ENCODE measurements around the gene GYPA.
A peak's percentile ranks its signal among the peaks of the same experiment; 100 is the strongest.
"Not testable (repeated sequence)": the region's sequence is repeated elsewhere in the genome, so short reads cannot be mapped to it uniquely, and the experiment has no call there.

Gene GYPA

GRCh38 chr4:144142690-144143326 lies 2.3 kb upstream of the GYPA start:
- in situ Hi-C loops (cut with HindIII; ENCODE audit: low sequenced_read_pairs); H3K4me3 ChIP-seq (ENCODE audit: low read depth, low read length); DNase-seq (ENCODE audit: low read depth): not testable (repeated sequence)
- TF ChIP-seq, protein P1, sequence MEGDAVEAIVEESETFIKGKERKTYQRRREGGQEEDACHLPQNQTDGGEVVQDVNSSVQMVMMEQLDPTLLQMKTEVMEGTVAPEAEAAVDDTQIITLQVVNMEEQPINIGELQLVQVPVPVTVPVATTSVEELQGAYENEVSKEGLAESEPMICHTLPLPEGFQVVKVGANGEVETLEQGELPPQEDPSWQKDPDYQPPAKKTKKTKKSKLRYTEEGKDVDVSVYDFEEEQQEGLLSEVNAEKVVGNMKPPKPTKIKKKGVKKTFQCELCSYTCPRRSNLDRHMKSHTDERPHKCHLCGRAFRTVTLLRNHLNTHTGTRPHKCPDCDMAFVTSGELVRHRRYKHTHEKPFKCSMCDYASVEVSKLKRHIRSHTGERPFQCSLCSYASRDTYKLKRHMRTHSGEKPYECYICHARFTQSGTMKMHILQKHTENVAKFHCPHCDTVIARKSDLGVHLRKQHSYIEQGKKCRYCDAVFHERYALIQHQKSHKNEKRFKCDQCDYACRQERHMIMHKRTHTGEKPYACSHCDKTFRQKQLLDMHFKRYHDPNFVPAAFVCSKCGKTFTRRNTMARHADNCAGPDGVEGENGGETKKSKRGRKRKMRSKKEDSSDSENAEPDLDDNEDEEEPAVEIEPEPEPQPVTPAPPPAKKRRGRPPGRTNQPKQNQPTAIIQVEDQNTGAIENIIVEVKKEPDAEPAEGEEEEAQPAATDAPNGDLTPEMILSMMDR (IDR thresholded peaks at IDR 0.05; ENCODE audit: low read depth, low read length, missing control alignments): peak; percentile 64

DNA sequence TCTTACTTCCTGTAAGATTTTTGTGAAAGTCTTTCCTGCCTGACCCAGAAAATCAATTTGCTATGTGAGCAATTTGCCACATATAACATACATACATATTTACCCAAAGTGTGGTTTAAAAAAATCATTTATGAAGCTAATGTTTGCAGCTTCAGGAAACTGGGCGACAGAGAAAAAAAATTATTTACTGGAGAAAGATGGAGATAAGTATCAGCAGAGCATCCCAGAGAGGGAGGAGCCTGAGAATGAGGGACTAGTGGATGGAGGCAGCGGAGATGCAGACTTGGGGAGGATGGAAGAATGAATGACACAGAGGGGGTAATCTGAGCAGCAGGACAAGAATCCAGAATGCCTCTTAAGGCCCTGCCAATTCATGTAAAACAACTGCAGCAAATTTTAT lies 975 bp upstream of the GYPA start:
- in situ Hi-C loops (cut with HindIII; ENCODE audit: low sequenced_read_pairs): no loop called here
- TF ChIP-seq, protein P1 (IDR thresholded peaks at IDR 0.05; ENCODE audit: low read depth, low read length, missing control alignments): no peak
- H3K4me3 ChIP-seq (ENCODE audit: low read depth, low read length): no peak overlapping the region
- DNase-seq (ENCODE audit: low read depth): no peak

DNA sequence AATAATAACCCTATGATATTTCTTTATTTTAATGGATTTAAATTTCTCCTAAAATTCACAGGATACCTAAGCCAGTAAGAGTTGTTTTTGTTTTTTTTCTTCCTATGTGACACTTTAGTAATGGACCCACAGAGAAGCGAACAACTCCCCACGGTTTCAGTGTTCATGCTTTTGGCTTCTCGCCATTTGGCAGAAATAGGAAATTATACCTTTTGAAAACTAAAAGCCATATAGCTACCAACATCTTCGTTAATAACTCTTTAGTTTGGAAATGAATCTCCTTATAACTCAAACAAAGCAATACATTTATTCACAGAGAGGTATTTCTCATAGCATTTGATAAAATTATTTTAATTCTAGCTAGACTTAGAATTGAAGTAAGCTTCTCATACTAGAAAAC lies 527 bp downstream of the GYPA start:
- in situ Hi-C loops (cut with HindIII; ENCODE audit: low sequenced_read_pairs); DNase-seq (ENCODE audit: low read depth); H3K4me3 ChIP-seq (ENCODE audit: low read depth, low read length): not testable (repeated sequence)

GRCh38 chr4:144139547-144139946 lies 971 bp downstream of the GYPA start:
- DNase-seq (ENCODE audit: low read depth); in situ Hi-C loops (cut with HindIII; ENCODE audit: low sequenced_read_pairs); H3K4me3 ChIP-seq (ENCODE audit: low read depth, low read length): not testable (repeated sequence)

- in situ Hi-C loops (cut with HindIII; ENCODE audit: low sequenced_read_pairs); DNase-seq (ENCODE audit: low read depth); H3K4me3 ChIP-seq (ENCODE audit: low read depth, low read length): not testable (repeated sequence)
Observed at GRCh38 chr4:144138239-144138638, 2.3 kb downstream of the GYPA start.

GRCh38 chr4:144137137-144137931 lies 3.2 kb downstream of the GYPA start:
- DNase-seq (ENCODE audit: low read depth); H3K4me3 ChIP-seq (ENCODE audit: low read depth, low read length); in situ Hi-C loops (cut with HindIII; ENCODE audit: low sequenced_read_pairs): not testable (repeated sequence)

DNA sequence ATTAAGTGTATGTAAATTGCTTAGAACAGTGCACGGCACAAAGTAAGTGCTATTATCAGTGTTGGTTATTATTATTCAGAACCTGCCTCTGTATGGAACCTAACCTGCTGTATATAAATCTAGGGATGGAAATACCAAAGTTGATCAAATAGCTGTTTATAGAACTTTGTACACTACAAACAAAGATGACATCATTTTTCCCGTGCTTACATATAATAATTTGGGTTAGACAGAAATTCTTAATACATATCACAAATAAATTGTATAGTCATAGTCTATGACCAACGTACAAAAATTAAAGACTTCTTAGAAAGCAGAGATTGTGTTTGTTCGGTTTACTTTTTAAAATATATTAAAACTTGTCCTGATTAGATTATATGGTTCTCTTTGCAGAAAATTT lies 4.3 kb downstream of the GYPA start:
- H3K4me3 ChIP-seq (ENCODE audit: low read depth, low read length); DNase-seq (ENCODE audit: low read depth); in situ Hi-C loops (cut with HindIII; ENCODE audit: low sequenced_read_pairs): not testable (repeated sequence)

GRCh38 chr4:144130167-144130566 lies 10.4 kb downstream of the GYPA start:
- in situ Hi-C loops (cut with HindIII; ENCODE audit: low sequenced_read_pairs); H3K4me3 ChIP-seq (ENCODE audit: low read depth, low read length); DNase-seq (ENCODE audit: low read depth): not testable (repeated sequence)

DNA sequence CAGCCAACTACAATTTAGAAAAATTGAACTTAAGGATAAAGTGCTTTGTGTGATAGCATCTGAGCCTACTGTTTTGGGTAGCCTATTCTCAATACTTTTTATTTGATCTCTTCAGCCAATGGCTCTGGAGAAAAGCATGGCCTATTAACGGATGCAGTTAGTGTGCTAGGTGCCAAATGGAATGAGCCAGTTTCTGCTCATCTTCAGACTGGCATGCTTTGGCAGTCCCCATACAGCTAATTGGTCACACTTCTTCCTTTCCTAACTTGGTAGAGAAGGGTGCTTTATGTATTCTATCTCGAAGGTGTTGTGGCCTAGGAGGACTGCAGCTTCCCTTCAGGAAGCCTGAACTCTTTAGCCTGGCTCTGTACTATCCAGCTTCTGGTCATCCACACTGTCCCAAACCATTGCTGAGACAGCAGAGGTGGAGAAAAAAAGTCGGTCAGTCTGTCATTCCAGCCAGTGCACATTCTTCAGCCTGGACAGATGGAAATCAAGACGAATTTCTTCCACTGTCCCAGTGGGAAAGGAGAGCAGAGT lies 11.1 kb downstream of the GYPA start:
- DNase-seq (ENCODE audit: low read depth); in situ Hi-C loops (cut with HindIII; ENCODE audit: low sequenced_read_pairs); H3K4me3 ChIP-seq (ENCODE audit: low read depth, low read length): not testable (repeated sequence)

DNA sequence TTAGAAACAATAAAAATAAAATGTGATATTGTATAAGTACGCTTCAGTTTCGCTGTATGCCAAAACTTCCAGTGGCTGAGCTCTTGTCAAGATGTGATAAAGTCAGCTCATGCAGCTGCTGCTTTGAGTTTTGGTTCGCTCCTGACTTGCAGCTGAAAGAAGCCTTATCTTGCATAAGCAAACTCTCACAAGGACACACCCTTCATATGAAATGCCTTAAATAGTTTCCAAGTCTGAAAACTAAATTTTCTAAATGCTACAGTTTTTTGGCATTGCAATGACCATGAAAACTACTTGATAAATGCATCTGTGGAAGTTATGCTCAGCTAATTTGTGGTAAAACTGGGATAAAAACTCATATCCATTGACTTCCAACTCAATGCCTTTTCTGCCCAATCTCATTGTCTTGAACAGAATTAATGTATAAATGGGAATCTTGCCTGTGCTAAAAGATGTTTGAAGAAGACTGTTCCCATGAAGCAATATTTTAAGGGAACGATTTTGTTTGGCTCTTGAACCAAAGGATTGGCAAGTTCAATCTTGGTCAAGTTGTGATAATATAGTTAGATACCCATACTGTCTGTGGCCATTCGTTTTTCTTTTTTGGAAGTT lies 11.7 kb downstream of the GYPA start:
- DNase-seq (ENCODE audit: low read depth); H3K4me3 ChIP-seq (ENCODE audit: low read depth, low read length); in situ Hi-C loops (cut with HindIII; ENCODE audit: low sequenced_read_pairs): not testable (repeated sequence)

GRCh38 chr4:144125109-144125508 lies 15.4 kb downstream of the GYPA start:
- in situ Hi-C loops (cut with HindIII; ENCODE audit: low sequenced_read_pairs); DNase-seq (ENCODE audit: low read depth); H3K4me3 ChIP-seq (ENCODE audit: low read depth, low read length): not testable (repeated sequence)

GRCh38 chr4:144123982-144124635 lies 16.4 kb downstream of the GYPA start:
- H3K4me3 ChIP-seq (ENCODE audit: low read depth, low read length); in situ Hi-C loops (cut with HindIII; ENCODE audit: low sequenced_read_pairs); DNase-seq (ENCODE audit: low read depth): not testable (repeated sequence)

GRCh38 chr4:144123269-144123668 lies 17.2 kb downstream of the GYPA start:
- DNase-seq (ENCODE audit: low read depth); H3K4me3 ChIP-seq (ENCODE audit: low read depth, low read length); in situ Hi-C loops (cut with HindIII; ENCODE audit: low sequenced_read_pairs): not testable (repeated sequence)

- H3K4me3 ChIP-seq (ENCODE audit: low read depth, low read length); DNase-seq (ENCODE audit: low read depth); in situ Hi-C loops (cut with HindIII; ENCODE audit: low sequenced_read_pairs): not testable (repeated sequence)
Observed at GRCh38 chr4:144119752-144120151, 20.8 kb downstream of the GYPA start.

Data from astrocyte of the cerebellum (primary cell).